Muscle layer of colon (tissue), 2 donors: ENCODE data around the gene CTNNA3.

ENCODE experiments used
- H3K27ac ChIP-seq: one replicate; pipeline ENCODE4 v1.7.0; 2013; ENCODE audit warnings: low read depth, mild to moderate bottlenecking, low read length, moderate library complexity
- H3K27me3 ChIP-seq, 2 donors: one replicate each; pipeline ENCODE4 v1.7.0; 2013; ENCODE audit warnings: low read length in 2 of 2, mild to moderate bottlenecking in 2 of 2; ENCODE audit not compliant: insufficient read depth in 2 of 2, control insufficient read depth in 1 of 2
- H3K36me3 ChIP-seq: one replicate; pipeline ENCODE4 v1.7.0; 2013; ENCODE audit warnings: mild to moderate bottlenecking, low read length; ENCODE audit not compliant: insufficient read depth
- H3K4me1 ChIP-seq: one replicate; pipeline ENCODE4 v1.7.0; 2013; ENCODE audit warnings: mild to moderate bottlenecking, low read length; ENCODE audit not compliant: insufficient read depth
- H3K4me3 ChIP-seq, 2 donors: one replicate each; pipeline ENCODE4 v1.7.0; 2013; ENCODE audit warnings: low read length in 2 of 2, low read depth in 1 of 2, mild to moderate bottlenecking in 1 of 2, moderate library complexity in 1 of 2
- H3K9ac ChIP-seq: one replicate; pipeline ENCODE4 v1.7.0; 2013; ENCODE audit warnings: low read length
- H3K9me3 ChIP-seq: one replicate; pipeline ENCODE4 v1.7.0; 2013; ENCODE audit warnings: mild to moderate bottlenecking, low read length
- donor health status: abdominal sarcoma.
- donor health status: Adenocarcinoma of cecum.

The CTNNA3 gene

DNA sequence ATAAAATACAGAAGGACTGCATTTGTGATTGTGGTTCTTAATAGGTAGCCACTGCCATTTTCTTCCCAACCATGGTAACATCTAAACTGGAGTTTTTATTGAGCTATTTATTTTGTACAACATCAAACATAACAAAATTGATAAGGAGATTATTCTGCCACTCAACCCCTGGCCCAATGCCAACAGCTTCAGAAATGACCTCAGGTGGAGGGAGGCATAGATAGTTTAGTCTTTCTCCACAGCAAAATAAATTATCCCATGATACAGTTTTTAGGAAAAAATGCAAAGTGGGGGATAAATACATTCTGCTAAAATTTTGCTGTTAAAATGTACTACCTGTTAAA is 712.5 kb downstream of the CTNNA3 start:
- no peak overlapping the region for H3K4me3 ChIP-seq
- H3K27me3 ChIP-seq: no peaks in the 10 kb centered on the region
- no peak overlapping the region for H3K27ac ChIP-seq
- H3K9me3 ChIP-seq: no peaks in the 10 kb centered on the region
- no peaks in the 10 kb centered on the region for H3K4me1 ChIP-seq
- H3K36me3 ChIP-seq: no peaks in the 10 kb centered on the region
- H3K9ac ChIP-seq: no peak overlapping the region

DNA sequence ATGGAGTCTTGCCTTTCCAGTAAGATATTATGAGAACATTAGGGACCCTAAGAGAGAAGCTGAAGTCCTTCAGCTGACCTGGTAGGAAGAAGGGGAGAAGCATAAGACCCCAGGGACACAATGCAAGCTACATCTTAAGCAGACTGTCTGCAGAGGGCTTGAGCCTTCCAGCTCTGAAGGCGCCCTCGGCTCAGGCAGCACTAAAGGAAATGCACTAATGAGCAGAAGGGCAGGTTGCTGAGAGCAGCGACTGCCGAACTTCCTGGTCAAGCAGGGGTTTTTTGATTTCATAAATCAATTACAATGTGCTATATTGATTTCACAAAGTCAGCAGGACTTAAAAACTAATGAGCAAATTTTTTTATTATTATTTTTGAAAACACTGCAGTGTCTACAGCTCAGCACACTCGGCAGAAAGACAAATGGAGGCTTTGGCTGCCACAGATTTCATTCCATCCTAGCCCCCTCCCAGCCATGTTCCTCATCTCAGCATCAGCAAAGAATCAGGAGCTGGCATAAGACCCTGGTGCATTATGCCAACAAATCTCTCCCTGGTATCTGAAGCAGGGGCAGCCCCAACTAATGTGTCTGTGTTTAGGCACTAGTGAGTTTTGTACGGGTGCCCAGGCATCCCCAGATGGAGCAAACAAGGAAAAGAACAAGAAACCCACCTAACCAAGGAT is 713.1 kb downstream of the CTNNA3 start:
- H3K27me3 ChIP-seq: no peaks in the 10 kb centered on the region
- H3K4me3 ChIP-seq: no peak overlapping the region
- H3K36me3 ChIP-seq: no peaks in the 10 kb centered on the region
- no peak overlapping the region for H3K9ac ChIP-seq
- H3K9me3 ChIP-seq: no peaks in the 10 kb centered on the region
- no peak overlapping the region for H3K27ac ChIP-seq
- no peaks in the 10 kb centered on the region for H3K4me1 ChIP-seq

DNA sequence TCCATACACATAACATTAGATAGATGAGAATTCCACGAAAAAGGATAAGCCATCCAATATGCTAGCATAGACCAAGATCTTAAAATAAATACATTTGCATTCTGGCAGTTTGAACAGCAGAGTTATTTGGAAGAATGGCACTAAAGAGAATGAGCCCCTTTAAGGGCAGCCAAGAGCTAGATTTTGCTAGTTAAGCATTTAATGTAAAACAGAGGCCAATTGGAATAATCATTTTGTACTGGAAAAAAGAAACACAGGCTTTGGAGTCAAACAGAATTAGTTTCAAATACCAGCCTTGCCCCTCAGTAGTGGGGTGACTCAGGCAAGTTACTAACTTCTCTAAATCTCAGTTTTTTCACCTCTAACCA is 714.0 kb downstream of the CTNNA3 start:
- Histone ChIP-seq H3K36me3 (no peaks in the 10 kb centered on the region), H3K4me1 (no peaks in the 10 kb centered on the region), H3K27ac (no peak overlapping the region), H3K4me3 (no peak overlapping the region), H3K9ac (no peak overlapping the region), H3K9me3 (no peaks in the 10 kb centered on the region), H3K27me3 (no peaks in the 10 kb centered on the region)

DNA sequence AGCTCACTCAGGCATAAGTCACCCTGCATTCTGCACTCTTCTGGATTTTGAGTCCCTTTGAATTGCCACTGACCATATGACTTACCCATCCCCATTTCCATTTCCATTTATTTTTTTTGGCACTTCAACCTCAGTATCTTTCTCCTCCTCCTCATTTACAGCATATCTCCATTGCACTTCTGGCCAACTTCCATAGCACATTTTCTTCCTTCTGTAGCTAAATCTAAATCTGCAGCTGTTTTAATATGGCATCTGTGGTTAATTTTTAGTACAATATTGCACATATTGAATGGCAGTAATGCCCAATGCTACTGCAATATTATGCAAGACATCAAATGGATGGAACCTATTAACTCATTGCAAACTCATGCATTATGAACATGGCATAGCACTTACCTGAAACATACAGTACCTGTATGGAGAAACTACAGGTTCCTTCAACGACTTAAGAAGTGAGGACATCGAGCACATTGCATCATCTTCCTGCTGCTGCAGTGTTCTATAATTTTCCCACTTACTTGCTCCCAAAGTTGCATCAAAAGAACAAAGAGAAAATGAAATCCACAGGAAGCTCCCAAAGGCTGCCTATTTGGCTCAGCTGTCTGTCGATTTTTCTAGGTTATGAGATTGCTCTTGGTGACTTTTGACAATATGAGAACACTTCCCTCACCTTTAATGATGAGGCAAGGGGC is 714.5 kb downstream of the CTNNA3 start:
- Histone ChIP-seq H3K9ac (no peak overlapping the region), H3K4me3 (no peak overlapping the region), H3K9me3 (no peaks in the 10 kb centered on the region), H3K27ac (no peak overlapping the region), H3K27me3 (no peaks in the 10 kb centered on the region), H3K4me1 (no peaks in the 10 kb centered on the region), H3K36me3 (no peaks in the 10 kb centered on the region)

DNA sequence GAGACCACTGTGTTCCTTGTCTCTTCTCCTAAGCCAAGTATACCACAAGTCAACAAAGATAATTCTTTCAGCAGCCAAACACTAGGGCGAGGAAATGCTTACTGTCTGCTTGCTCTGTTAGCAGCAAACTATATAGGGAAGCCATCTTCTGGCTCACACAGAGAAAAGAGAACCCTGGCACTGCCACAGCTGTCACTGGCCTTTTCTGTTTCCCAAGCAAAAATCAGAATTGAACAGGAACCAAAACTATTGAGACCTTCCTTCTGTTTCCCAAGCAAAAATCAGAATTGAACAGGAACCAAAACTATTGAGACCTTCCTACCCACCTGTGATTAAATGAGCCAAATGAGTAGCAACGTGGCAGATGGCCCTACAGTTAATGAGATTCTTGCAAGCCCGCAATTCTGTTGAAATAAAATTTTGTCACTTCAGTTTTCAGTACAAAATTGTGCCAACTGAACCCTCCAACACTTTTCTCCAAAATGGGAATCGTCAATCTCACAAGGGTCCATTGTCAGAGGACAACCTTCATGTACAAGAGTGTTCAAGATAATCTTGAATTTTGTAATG is 715.7 kb downstream of the CTNNA3 start:
- H3K9me3 ChIP-seq: no peaks in the 10 kb centered on the region
- no peaks in the 10 kb centered on the region for H3K36me3 ChIP-seq
- no peak overlapping the region for H3K4me3 ChIP-seq
- H3K27me3 ChIP-seq: no peaks in the 10 kb centered on the region
- no peaks in the 10 kb centered on the region for H3K4me1 ChIP-seq
- H3K27ac ChIP-seq: no peak overlapping the region
- no peak overlapping the region for H3K9ac ChIP-seq

DNA sequence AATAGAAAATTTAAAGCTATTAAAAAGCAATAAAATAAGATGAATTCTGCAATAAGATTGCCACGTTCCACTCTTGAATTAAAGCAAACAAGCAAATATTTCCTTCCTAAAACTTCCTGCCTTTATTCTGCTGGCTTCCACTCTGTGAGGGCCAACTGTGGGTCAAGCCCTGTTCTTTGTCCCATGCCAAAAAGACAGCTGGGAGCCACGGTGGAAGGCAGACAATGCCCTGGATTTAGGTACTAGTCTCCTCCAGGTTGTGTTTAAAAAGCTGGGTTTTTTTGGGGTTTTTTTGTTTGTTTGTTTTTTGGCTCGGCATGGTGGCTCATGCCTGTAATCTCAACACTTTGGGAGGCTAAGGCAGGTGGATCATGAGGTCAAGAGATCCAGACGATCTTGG is 731.0 kb downstream of the CTNNA3 start:
- H3K27ac ChIP-seq: no peak overlapping the region
- H3K9ac ChIP-seq: no peak overlapping the region
- no peaks in the 10 kb centered on the region for H3K9me3 ChIP-seq
- H3K4me1 ChIP-seq: no peaks in the 10 kb centered on the region
- H3K36me3 ChIP-seq: no peaks in the 10 kb centered on the region
- H3K27me3 ChIP-seq: no peaks in the 10 kb centered on the region
- H3K4me3 ChIP-seq: no peak overlapping the region

DNA sequence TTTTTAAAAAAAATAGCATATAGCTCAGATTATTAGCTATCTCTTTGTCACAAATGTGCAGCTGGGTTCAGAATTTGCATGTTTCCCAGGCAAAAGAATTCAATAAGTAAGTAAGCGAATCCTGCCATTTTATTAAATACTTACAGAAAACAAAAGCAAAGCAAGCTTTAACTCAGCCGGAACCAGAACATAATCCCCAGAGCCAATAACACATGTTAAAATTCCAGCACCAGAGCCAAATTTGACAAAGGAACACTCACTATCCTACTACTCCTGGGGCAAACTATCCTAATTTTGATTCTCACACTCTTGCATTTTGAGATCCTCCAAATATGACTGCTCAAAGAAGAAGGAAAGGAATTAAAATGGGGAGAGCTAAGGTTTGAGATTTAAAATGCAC is 737.5 kb downstream of the CTNNA3 start:
- Histone ChIP-seq H3K27ac (no peak overlapping the region), H3K4me1 (no peaks in the 10 kb centered on the region)

DNA sequence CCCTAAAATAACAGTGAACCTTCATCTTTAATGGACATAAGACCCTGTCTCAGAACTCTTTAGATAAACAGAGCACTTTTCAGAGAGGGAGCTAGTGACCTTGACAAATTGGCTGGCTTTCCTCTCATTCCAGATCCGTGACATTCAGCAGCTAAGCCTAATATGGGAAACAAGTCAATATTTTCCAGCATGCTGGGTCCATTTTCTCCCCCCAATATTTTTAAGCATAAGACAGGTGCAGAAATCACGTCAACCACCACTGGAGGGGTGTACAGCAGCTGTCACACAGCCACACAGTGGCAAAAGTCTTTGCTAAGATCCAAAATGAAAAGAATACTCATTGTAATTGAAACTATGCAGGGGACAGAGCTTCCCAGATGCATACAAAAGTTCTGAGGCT is 744.1 kb downstream of the CTNNA3 start:
- no peaks in the 10 kb centered on the region for H3K4me1 ChIP-seq
- H3K9me3 ChIP-seq: no peaks in the 10 kb centered on the region
- H3K27me3 ChIP-seq: no peaks in the 10 kb centered on the region
- no peak overlapping the region for H3K27ac ChIP-seq
- no peak overlapping the region for H3K9ac ChIP-seq
- no peaks in the 10 kb centered on the region for H3K36me3 ChIP-seq
- H3K4me3 ChIP-seq: no peak overlapping the region

More for the DNA sequence above, 737.5 kb downstream of the CTNNA3 start:
- Histone ChIP-seq H3K4me3 (no peak overlapping the region), H3K9me3 (no peaks in the 10 kb centered on the region), H3K36me3 (no peaks in the 10 kb centered on the region), H3K9ac (no peak overlapping the region), H3K27me3 (no peaks in the 10 kb centered on the region)

DNA sequence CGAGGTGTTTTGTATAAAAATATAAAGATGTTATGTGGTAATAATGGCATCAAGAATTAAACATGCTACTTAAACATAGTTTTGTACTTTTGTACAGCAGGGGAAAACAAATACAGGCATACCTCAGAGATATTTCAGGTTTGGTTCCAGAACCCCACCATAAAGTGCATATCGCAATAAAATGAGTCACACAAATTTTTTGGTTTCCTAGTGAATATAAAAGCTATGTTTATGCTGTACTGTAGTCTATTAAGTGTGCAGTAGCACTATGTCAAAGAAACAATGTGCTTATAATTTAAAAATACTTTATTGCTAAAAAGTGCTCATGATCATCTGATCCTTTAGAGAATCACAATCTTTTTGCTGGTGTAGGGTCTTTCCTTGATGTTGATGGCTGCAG is 752.4 kb downstream of the CTNNA3 start:
- H3K36me3 ChIP-seq: no peaks in the 10 kb centered on the region
- no peak overlapping the region for H3K9ac ChIP-seq
- no peak overlapping the region for H3K4me3 ChIP-seq
- H3K27me3 ChIP-seq: no peaks in the 10 kb centered on the region
- no peaks in the 10 kb centered on the region for H3K9me3 ChIP-seq
- H3K4me1 ChIP-seq: no peaks in the 10 kb centered on the region
- H3K27ac ChIP-seq: no peak overlapping the region

DNA sequence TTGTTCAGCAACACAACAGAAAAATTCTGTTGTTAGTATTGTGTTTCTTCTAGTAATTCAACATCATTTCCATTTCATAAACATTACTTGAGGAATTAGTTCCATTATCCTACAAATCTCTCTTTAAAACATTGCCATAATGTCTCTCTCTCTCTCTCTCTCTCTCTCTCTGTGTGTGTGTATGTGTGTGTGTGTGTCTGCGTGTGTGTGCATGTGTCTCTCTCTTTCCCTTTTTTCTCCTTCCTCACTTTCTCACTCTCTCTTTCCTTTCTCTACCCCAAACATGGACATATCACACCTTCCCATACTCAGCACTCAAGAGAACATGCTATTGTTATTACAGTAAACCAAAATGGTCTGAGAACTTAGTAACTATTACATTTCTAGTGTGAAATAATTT is 753.6 kb downstream of the CTNNA3 start:
- H3K4me3 ChIP-seq: no peak overlapping the region
- H3K9ac ChIP-seq: no peak overlapping the region
- H3K9me3 ChIP-seq: no peaks in the 10 kb centered on the region
- H3K27ac ChIP-seq: no peak overlapping the region
- H3K27me3 ChIP-seq: no peaks in the 10 kb centered on the region
- H3K36me3 ChIP-seq: no peaks in the 10 kb centered on the region
- H3K4me1 ChIP-seq: no peaks in the 10 kb centered on the region

DNA sequence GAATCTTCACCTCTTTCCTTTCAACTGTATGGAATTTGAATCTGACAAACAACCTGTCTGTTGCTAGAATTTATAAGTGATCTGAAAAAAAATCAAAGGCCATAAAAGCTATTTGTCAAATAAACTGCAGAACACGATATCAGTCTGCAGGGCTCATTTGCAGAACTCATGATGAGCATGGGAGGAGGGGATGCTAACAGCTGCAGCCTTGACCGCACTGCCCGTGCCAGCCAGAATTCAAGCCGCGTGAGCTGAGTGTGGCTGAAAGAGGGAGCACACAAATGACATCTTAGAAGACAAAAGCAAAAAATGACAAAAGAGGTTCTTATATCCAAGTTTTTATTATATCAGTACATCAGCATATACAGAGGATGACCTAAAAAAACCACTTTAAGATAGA is 754.5 kb downstream of the CTNNA3 start:
- Histone ChIP-seq H3K4me1 (no peaks in the 10 kb centered on the region), H3K9me3 (no peaks in the 10 kb centered on the region), H3K27me3 (no peaks in the 10 kb centered on the region), H3K4me3 (no peak overlapping the region), H3K9ac (no peak overlapping the region), H3K27ac (no peak overlapping the region), H3K36me3 (no peaks in the 10 kb centered on the region)

DNA sequence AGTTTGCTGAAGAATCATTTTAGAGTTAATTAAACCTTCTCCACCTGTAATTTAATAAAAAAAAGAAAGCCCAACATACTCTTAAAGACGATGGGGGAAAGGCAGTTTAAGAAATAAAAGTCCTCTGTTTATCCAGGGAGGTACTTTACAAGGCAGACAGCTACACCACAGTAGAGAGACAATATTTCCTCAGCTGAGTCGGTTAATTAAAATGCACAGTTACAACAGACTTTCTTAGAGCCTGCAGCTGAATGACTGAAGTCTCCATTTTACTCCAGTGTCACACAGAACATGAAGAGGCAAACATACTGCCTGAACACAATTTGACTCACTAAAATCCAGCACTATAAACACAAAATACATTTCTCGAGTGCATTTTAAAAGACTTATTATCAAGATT is 755.0 kb downstream of the CTNNA3 start:
- Histone ChIP-seq H3K9ac (no peak overlapping the region), H3K36me3 (no peaks in the 10 kb centered on the region), H3K27ac (no peak overlapping the region), H3K27me3 (no peaks in the 10 kb centered on the region), H3K4me3 (no peak overlapping the region), H3K9me3 (no peaks in the 10 kb centered on the region), H3K4me1 (no peaks in the 10 kb centered on the region)
